ENCODE data around the gene UNC5A.
A peak's percentile ranks its signal among the peaks of the same experiment; 100 is the strongest.

UNC5A gene

GRCh38 chr5:176899296-176899891, 89.0 kb downstream of the UNC5A start, which contains the start of gene HK3:
Gene HK3 (minus strand): TSS chr5:176899346. CDS start chr5:176896159, 3,187 bp downstream.
- ATAC-seq (no peak), DNase-seq (no peak)

- ATAC-seq (no peak), DNase-seq (no peak)
Measured at GRCh38 chr5:176899946-176900779, 89.8 kb downstream of the UNC5A start.

- no peak for ATAC-seq
Measured at GRCh38 chr5:176900780-176901204, 90.4 kb downstream of the UNC5A start.

GRCh38 chr5:176901260-176902101, 91.1 kb downstream of the UNC5A start:
- no peak for DNase-seq

More at GRCh38 chr5:176900780-176901204, 90.4 kb downstream of the UNC5A start:
- DNase-seq = no peak

GRCh38 chr5:176902102-176902814, 91.9 kb downstream of the UNC5A start:
- no peak for ATAC-seq
- DNase-seq = no peak

More at GRCh38 chr5:176901260-176902101, 91.1 kb downstream of the UNC5A start:
- ATAC-seq = peak; percentile 89

GRCh38 chr5:176902911-176903664, 92.7 kb downstream of the UNC5A start:
- no peak for DNase-seq
- no peak for ATAC-seq

- ATAC-seq (no peak), DNase-seq (no peak)
Measured at GRCh38 chr5:176904276-176904675, 93.9 kb downstream of the UNC5A start.

GRCh38 chr5:176906126-176906525, 95.8 kb downstream of the UNC5A start:
- ATAC-seq (no peak), DNase-seq (no peak)

GRCh38 chr5:176906796-176907195, 96.4 kb downstream of the UNC5A start:
- ATAC-seq = no peak

GRCh38 chr5:176908675-176909368, 98.5 kb downstream of the UNC5A start:
- ATAC-seq (no peak), DNase-seq (no peak)

More at GRCh38 chr5:176906796-176907195, 96.4 kb downstream of the UNC5A start:
- DNase-seq = no peak

- ATAC-seq = peak; percentile 3
Measured at GRCh38 chr5:176912115-176912514, 101.8 kb downstream of the UNC5A start.

GRCh38 chr5:176915906-176916305, 105.5 kb downstream of the UNC5A start:
- ATAC-seq (peak; percentile 14), DNase-seq (no peak)

More at GRCh38 chr5:176912115-176912514, 101.8 kb downstream of the UNC5A start:
- DNase-seq = no peak

- DNase-seq (no peak), ATAC-seq (no peak)
Measured at GRCh38 chr5:176916337-176916736, 106.0 kb downstream of the UNC5A start.

GRCh38 chr5:176918613-176919012, 108.3 kb downstream of the UNC5A start:
- no peak for DNase-seq
- ATAC-seq = no peak

- no peak for DNase-seq
- ATAC-seq = no peak
Measured at GRCh38 chr5:176921714-176922113, 111.4 kb downstream of the UNC5A start.

GRCh38 chr5:176922817-176923216, 112.5 kb downstream of the UNC5A start:
- no peak for ATAC-seq

GRCh38 chr5:176927562-176927961, 117.2 kb downstream of the UNC5A start:
- ATAC-seq (no peak), DNase-seq (no peak)

More at GRCh38 chr5:176922817-176923216, 112.5 kb downstream of the UNC5A start:
- no peak for DNase-seq

GRCh38 chr5:176929654-176930053, 119.3 kb downstream of the UNC5A start:
- DNase-seq = no peak

More at GRCh38 chr5:176929654-176930053, 119.3 kb downstream of the UNC5A start:
- no peak for ATAC-seq
